Kidney epithelial cell (primary cell): ENCODE data around the gene CHFR. TPM values are rescaled to one million over a fixed set of nuclear protein-coding genes. Genes with fewer than 3 reads are reported as not detected.
"Not testable (repeated sequence)": the region's sequence is repeated elsewhere in the genome, so short reads cannot be mapped to it uniquely, and the experiment has no call there.

Experiments used
- DNase-seq: peaks from one replicate; pipeline ENCODE4 v3.0.0-alpha.2; 2010; ENCODE audit warnings: low read depth
- H3K27me3 ChIP-seq: 2 replicates; pipeline ENCODE4 v1.6.0; 2011; ENCODE audit warnings: low read length; ENCODE audit not compliant: control insufficient read depth, insufficient read depth
- H3K36me3 ChIP-seq: 2 replicates; pipeline ENCODE4 v1.5.1; 2011; ENCODE audit warnings: low read length; ENCODE audit not compliant: control insufficient read depth, insufficient read depth
- H3K4me3 ChIP-seq: 2 replicates; pipeline ENCODE4 v1.5.1; 2011; ENCODE audit warnings: low read depth, mild to moderate bottlenecking, control low read depth, low read length
- CTCF ChIP-seq: IDR thresholded peaks from 2 replicates; pipeline ENCODE4 v1.5.1; 2011; ENCODE audit warnings: mild to moderate bottlenecking, moderate library complexity, low read length, control low read depth, inconsistent platforms; ENCODE audit not compliant: insufficient read depth, poor library complexity, severe bottlenecking
- total RNA-seq: library from RNA; depleted of rRNA; stranded (reverse); fragments of >200 nt; gene quantifications from 2 replicates; pipeline ENCODE4 v1.2.3, GENCODE V29; 2015

The CHFR gene
- total RNA-seq, 1 donor from 2014 or later, result 51.3 TPM

- DNase-seq, result no peak
- Histone ChIP-seq H3K4me3 (no peak overlapping the region), H3K27me3 (no peaks in the 10 kb centered on the region), H3K36me3 (peaks cover 5% of the 10 kb centered on the region)
- TF ChIP-seq CTCF, result no peak
Measured at GRCh38 chr12:132803125-132803524, 84.3 kb downstream of the CHFR start.

GRCh38 chr12:132801741-132802140 is 85.7 kb downstream of the CHFR start:
- H3K4me3 ChIP-seq, result no peak overlapping the region
- TF ChIP-seq CTCF, result no peak
- no peaks in the 10 kb centered on the region for H3K27me3 ChIP-seq
- peaks cover 8% of the 10 kb centered on the region for H3K36me3 ChIP-seq
- DNase-seq, result no peak

GRCh38 chr12:132798836-132799235 is 88.6 kb downstream of the CHFR start:
- no peak for DNase-seq
- no peak for TF ChIP-seq CTCF
- H3K27me3 ChIP-seq, result no peaks in the 10 kb centered on the region
- no peak overlapping the region for H3K4me3 ChIP-seq
- peaks cover 4% of the 10 kb centered on the region for H3K36me3 ChIP-seq

- no peak for TF ChIP-seq CTCF
- DNase-seq, result no peak
- peaks cover 3% of the 10 kb centered on the region for H3K36me3 ChIP-seq
- no peak overlapping the region for H3K4me3 ChIP-seq
- H3K27me3 ChIP-seq, result no peaks in the 10 kb centered on the region
Measured at GRCh38 chr12:132797820-132798570, 89.4 kb downstream of the CHFR start.

- Histone ChIP-seq H3K4me3 (no peak overlapping the region), H3K27me3 (no peaks in the 10 kb centered on the region), H3K36me3 (peaks cover 3% of the 10 kb centered on the region)
- no peak for DNase-seq
- TF ChIP-seq CTCF, result no peak
Measured at GRCh38 chr12:132795847-132796246, 91.6 kb downstream of the CHFR start.

GRCh38 chr12:132791940-132792339 is 95.5 kb downstream of the CHFR start:
- H3K36me3 ChIP-seq, H3K27me3 ChIP-seq, H3K4me3 ChIP-seq, DNase-seq: not testable (repeated sequence)
